HG03460 (cell line): ENCODE results near the gene EZH1.
"Not testable (repeated sequence)": the region's sequence is repeated elsewhere in the genome, so short reads cannot be mapped to it uniquely, and the experiment has no call there.

Experiments used
- ATAC-seq: cut with Tn5 transposase; IDR thresholded peaks from one replicate; pipeline ENCODE4 v1.9.1; 2021; ENCODE audit not compliant: unreplicated experiment

Gene EZH1

GRCh38 chr17:42773290-42774035 is 28.6 kb upstream of the EZH1 start, which contains the start of gene VPS25:
TSS of gene VPS25 (plus strand) at chr17:42773449. CDS start at chr17:42773476, 27 bp downstream.
- ATAC-seq: peak; percentile 88

GRCh38 chr17:42772945-42773289 is 28.1 kb upstream of the EZH1 start:
- no peak for ATAC-seq

DNA sequence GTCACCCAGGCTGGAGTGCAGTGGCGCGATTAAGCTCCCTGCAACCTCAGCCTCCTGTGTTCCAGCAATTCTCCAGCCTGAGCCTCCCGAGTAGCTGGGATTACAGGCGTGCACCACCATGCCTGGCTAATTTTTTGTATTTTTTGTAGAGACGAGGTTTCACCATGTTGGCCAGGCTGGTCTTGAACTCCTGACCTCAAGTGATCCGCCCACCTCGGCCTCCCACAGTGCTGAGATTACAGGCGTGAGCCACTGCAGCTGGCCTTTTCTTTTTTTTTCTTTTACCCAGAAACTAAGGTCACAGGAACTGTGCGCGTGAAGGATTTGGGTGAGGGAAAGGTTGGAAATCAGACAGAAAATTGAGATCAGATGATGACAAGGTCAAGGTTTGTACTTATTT is 25.1 kb upstream of the EZH1 start:
- not testable (repeated sequence) for ATAC-seq

DNA sequence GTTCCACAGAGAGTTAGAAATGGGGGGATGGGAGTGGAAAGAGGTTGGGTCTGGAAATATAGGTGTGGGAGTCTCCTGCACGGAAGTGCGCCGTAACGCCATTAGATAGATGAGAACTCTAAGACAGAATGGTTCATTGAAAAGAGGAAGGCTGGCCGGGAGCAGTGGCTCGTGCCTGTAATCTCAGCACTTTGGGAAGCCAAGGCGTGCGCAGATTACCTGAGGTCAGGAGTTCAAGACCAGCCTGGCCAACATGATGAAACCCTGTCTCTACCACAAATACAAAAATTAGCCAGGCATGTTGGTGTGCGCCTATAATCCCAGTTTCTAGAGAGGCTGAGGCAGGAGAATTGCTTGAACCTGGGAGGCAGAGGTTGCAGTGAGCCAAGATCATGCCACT is 23.2 kb upstream of the EZH1 start:
- not testable (repeated sequence) for ATAC-seq

GRCh38 chr17:42767512-42767911 is 22.7 kb upstream of the EZH1 start:
- ATAC-seq: no peak

GRCh38 chr17:42766124-42766523 is 21.3 kb upstream of the EZH1 start:
- no peak for ATAC-seq

DNA sequence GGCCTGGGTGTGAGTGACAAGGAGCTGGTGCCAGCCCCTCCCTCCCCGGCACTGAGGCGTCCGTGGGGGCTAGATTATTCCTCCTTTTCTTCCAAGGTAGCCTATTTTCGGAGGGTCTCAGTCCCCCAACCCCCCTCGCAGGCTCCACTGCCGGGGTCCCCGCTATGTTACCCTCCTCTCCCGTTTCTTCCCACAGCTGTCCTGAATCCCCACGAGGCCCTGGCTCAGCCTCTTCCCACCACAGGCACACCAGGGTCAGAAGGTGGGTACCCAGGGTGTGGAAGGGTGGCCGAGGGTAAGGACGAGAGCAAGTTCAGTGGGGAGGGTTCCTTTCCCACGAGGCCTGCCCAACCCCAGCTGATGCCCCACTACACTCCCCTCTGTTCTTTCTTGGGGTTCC is 16.8 kb upstream of the EZH1 start:
- ATAC-seq: no peak

DNA sequence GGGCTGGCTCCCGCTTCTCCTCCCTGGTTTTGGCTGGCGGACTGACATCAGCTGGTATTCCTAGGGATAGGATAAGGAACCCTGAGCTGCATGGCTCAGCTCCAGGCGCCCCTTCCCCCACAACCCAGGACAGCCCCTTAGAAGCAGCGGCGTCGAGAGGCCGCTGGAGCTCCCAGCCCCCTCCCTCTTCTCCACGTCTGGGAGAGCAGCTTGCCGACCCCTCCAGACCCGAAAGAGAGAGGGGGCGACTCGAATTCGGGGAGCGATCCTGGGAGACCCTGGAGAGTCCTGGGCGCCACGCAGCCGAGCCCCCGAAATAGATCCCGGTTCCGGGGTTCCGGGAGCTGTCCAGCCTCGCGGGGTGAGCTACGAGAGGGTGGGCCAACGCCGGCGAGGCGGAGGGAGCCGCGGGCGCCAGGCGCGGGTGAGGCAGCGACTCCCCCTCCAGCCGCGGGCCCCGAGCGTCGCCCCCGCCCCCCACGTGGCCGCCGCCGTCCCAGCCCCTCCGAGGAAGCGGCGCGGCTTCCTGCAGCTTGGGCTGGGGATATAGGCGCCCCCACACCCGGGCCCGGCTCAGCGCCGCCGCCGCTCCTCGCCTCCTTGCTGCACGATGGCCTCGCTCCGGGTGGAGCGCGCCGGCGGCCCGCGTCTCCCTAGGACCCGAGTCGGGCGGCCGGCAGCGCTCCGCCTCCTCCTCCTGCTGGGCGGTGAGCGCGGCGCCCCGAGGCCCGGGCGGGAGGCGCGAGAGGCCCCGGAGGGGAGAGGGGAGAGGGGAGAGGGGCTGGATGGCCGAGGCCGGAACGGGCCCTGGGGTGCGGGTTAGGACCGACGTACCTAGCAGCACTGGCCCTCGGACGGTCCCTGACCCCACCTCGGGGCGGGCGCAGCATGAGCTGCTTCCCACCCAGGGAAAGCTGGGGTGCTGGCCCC is 16.1 kb upstream of the EZH1 start, which contains the start of gene RAMP2:
TSS of gene RAMP2 (plus strand) at position 576 of the 930 bp plus-strand sequence. CDS start at position 611, 35 bp downstream.
- ATAC-seq: no peak

DNA sequence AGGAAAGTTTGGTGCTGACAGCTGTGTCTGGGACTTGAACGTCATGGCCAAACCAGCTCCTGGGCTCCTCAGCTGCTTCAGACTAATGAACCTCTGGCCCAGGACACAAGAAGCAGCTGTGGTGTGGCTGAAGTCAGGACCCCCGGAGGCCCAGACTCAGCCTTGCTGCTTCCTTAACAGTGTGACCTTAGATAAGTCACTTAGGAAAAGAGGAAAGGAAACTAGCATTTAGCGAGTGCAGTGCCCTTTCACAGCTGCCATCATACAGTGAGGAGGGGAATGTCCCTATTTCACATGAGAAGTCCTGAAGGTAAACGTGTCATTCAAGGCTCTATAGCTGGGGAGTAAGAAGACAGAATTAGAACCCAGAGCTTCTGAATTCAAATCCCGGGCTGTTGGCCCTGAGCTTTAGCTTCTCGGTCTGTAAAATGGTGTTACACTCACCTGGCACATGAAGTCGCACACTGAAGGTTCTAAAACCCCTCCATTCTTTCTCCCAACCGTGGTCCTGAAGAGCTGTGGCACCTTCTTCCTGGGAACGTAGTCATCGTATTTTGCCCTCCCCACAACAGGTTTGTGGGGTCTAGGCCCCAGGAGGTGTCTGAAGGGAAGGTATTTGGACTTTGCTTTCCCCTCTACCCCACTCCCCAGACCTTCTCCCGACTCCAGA is 15.3 kb upstream of the EZH1 start:
- ATAC-seq: no peak

- no peak for ATAC-seq
Measured at GRCh38 chr17:42754782-42755181, 9.9 kb upstream of the EZH1 start.

- no peak for ATAC-seq
Measured at GRCh38 chr17:42751628-42752027, 6.8 kb upstream of the EZH1 start.

DNA sequence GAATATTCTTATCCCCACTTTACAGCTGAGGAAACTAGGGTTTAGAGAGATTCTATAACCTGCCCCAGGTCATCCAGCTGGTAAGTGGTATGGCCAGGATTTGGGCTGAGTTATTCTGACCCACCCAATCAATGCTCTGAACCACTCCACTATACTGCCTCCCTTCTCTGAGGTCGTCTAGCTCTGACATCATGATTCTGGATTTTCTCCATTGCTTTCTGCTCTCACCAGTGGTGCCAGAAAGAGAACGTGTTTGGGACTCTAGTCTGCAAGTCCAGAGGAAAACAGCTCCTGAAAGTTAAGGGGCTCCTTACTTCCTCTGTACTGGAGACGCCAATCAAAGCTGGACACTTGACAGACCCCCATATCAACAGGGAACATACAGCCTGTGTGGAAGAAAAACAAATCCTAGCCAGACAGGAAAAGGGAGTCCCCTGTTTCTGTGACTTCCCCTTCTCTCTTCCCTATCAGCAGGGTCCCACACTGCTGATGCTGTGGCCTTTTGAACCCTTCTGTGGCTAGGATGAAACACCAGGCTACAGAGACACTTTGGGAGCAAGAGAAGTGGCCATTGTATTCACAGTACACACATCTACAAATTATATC is 6.0 kb upstream of the EZH1 start:
- no peak for ATAC-seq

GRCh38 chr17:42748908-42749798 is 4.3 kb upstream of the EZH1 start:
- no peak for ATAC-seq

- ATAC-seq: no peak
Measured at GRCh38 chr17:42748202-42748907, 3.5 kb upstream of the EZH1 start.

DNA sequence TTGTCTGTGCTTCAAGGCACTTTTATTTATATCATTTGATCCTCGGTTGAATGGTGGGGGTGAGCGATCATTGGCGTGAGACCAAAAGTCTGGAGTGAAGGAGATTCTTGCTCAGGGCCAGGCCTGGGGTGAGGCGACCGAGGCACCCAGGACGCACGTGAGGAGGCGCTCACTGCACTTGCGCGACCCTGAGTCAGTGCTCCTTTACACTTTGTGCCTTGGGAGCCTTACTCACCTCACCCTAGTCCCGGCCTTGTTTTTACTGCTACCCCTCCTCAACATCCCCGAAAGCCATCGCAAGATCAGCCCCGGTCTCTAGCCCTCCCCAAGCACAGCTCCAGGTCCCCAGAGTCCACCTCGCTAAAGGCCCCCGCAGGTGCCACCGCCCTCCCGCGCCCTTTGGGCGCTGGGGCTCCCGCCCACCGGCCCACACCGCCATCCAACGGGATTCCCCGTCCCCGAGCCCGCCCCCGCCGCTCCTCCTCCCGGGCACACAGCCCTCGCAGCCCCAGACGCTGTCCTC is 496 bp downstream of the EZH1 start:
- peak; percentile 31 for ATAC-seq

DNA sequence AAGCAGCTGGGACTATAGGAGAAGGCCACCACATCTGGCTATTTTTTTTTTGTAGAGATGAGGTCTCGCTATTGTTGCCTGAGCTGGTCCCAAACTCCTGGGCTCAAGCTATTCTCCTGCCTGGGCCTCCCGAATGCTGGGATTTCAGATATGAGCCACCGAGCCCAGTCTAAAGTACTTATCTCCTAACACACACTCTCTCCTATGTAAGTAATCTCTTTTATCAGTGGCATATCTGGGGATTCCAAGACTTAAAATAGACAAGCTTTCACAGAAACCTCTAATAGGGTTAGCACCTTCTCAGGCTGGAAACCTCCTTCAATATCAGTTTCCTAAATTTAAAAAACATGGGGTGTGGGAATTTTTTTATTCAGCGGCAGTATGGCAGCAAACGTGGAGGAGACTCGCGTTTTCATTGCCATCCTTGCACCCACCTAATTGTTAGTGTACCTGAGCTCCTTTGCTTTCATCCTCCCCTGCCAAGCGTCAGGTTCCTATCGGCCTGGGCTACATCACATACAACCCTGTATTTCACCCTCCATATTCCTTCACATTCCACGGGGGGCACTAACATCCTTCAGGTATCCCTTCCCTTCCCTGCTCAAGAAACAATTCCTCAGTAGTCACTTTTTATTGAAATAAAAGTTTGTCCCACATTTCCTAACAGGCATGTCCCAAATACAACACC is 1.1 kb downstream of the EZH1 start:
- no peak for ATAC-seq

GRCh38 chr17:42742916-42743315 is 1.9 kb downstream of the EZH1 start:
- not testable (repeated sequence) for ATAC-seq

DNA sequence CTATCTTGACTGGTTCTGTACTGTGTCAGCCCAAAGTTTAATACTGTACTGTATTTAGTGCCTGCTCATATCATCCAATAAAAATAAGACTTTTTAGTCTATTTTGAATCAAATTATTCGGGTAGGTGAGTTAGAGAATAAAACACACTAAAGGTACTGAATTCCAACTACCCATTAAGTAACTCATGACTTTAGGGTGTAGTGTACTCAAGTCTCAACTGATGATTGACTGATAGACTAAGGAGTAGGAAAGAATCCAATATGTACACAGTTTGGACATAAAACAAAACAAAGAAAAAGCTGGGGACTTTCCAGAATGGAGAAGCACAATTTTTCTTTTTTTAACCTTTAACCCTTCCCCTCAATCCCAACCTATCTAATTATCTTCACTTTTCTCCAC is 4.1 kb downstream of the EZH1 start:
- no peak for ATAC-seq

DNA sequence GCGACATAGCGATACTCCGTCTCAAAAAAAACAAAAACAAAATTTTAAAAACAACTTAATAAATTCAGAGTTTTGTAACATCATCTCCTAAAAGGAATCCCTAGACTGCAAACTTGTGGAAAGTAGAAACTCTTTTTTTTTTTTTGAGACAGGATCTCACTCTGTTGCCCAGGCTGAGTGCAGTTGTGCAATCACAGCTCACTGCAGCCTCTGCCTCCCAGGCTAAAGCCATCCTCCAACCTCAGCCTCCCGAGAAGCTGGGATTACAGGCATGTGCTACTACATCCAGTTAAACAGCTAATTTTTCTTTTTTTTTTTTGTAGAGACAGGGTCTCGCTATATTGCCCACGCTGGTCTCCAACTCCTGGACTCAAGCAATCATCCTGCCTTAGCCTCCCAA is 19.7 kb downstream of the EZH1 start:
- no peak for ATAC-seq
